Endothelial cell (in vitro differentiated cells): ENCODE measurements around the gene PSMB10. TPM values are rescaled to one million over a fixed set of nuclear protein-coding genes. Genes with fewer than 3 reads are reported as not detected.
"Not testable (repeated sequence)": the region's sequence is repeated elsewhere in the genome, so short reads cannot be mapped to it uniquely, and the experiment has no call there.

Experiments used
- DNase-seq: peaks from one replicate; pipeline ENCODE4 v3.0.0; 2021; ENCODE audit warnings: low spot score
- H3K27ac Mint-ChIP-seq: one replicate; pipeline ENCODE4 v1.8.0; 2021; ENCODE audit warnings: mixed read lengths, inconsistent platforms; ENCODE audit not compliant: unreplicated experiment
- H3K27me3 Mint-ChIP-seq: one replicate; pipeline ENCODE4 v1.8.0; 2021; ENCODE audit warnings: mild to moderate bottlenecking, moderate library complexity, mixed read lengths, inconsistent platforms; ENCODE audit not compliant: unreplicated experiment
- H3K36me3 Mint-ChIP-seq: one replicate; pipeline ENCODE4 v1.8.0; 2021; ENCODE audit warnings: mild to moderate bottlenecking, low read depth, mixed read lengths, inconsistent platforms; ENCODE audit not compliant: unreplicated experiment
- H3K4me1 Mint-ChIP-seq: one replicate; pipeline ENCODE4 v1.8.0; 2021; ENCODE audit warnings: mild to moderate bottlenecking, mixed read lengths, inconsistent platforms; ENCODE audit not compliant: unreplicated experiment
- H3K4me3 Mint-ChIP-seq: one replicate; pipeline ENCODE4 v1.8.0; 2021; ENCODE audit warnings: mild to moderate bottlenecking, mixed read lengths, inconsistent platforms; ENCODE audit not compliant: unreplicated experiment
- H3K9me3 Mint-ChIP-seq: one replicate; pipeline ENCODE4 v1.8.0; 2021; ENCODE audit warnings: mixed read lengths, inconsistent platforms; ENCODE audit not compliant: unreplicated experiment
- total RNA-seq: library from RNA; stranded (reverse); fragmentation: NEBNext Ultra II Directional; extraction: Animal tissue kit (Norgen Biotek cat#: 25700); gene quantifications from one replicate; pipeline ENCODE4 v1.2.1, GENCODE V29; 2021; ENCODE audit not compliant: unreplicated experiment
- TF ChIP-seq, protein P1 (sequence below): fragments of 200-600 bp; sonication (generic); IDR thresholded peaks from one replicate; pipeline ENCODE4 v1.5.0; 2021; ENCODE audit warnings: antibody characterized with exemption; ENCODE audit not compliant: unreplicated experiment

Gene PSMB10
- total RNA-seq, 1 donor from 2014 or later = 15.3 TPM

DNA sequence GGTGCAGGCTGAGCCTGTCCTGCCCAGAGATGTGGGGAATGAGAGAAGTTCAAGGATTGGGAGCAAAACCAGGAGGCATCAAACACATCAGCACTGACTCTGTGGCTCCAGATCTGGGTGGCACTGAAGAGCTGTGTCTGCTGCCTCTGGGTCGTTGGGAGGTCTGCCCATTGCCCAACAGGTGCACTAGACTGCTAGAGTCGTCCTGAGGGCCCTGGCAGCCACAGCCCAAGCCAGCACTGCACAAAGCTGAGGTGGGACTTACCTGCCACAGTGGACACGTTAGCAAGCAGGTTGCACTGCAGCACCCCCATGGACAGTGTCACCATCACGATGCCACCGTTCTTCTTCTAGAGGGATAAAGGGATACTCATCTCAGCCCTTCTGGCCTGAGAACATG lies 40.4 kb upstream of the PSMB10 start:
- TF ChIP-seq, protein P1, sequence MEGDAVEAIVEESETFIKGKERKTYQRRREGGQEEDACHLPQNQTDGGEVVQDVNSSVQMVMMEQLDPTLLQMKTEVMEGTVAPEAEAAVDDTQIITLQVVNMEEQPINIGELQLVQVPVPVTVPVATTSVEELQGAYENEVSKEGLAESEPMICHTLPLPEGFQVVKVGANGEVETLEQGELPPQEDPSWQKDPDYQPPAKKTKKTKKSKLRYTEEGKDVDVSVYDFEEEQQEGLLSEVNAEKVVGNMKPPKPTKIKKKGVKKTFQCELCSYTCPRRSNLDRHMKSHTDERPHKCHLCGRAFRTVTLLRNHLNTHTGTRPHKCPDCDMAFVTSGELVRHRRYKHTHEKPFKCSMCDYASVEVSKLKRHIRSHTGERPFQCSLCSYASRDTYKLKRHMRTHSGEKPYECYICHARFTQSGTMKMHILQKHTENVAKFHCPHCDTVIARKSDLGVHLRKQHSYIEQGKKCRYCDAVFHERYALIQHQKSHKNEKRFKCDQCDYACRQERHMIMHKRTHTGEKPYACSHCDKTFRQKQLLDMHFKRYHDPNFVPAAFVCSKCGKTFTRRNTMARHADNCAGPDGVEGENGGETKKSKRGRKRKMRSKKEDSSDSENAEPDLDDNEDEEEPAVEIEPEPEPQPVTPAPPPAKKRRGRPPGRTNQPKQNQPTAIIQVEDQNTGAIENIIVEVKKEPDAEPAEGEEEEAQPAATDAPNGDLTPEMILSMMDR = no peak
- DNase-seq = no peak
- no peak overlapping the region for H3K4me3 Mint-ChIP-seq
- no peaks in the 10 kb centered on the region for H3K9me3 Mint-ChIP-seq
- H3K27me3 Mint-ChIP-seq = peaks cover 2% of the 10 kb centered on the region
- H3K4me1 Mint-ChIP-seq = no peaks in the 10 kb centered on the region
- no peak overlapping the region for H3K27ac Mint-ChIP-seq
- no peaks in the 10 kb centered on the region for H3K36me3 Mint-ChIP-seq

DNA sequence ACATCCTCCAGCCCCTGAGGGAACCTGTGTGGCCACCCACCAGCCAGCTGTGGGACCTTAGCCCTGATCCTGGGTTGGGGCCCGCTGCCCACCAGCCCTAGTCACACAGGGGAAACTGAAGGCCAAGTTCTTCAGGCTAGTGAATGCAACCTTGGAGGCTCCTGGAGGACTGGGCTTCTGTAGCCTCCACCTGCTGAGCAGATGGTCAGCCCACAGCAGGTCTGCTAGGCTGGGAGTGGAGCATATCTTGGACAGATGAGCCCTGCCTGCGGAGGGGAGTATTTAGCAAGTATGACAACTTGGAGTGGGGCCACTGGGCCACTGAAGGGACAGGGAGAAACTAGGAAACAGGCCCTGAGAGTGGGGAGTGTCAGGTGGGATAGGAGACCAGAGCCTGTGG lies 39.6 kb upstream of the PSMB10 start:
- Mint-ChIP-seq H3K27me3 (peaks cover 2% of the 10 kb centered on the region), H3K4me3 (no peak overlapping the region), H3K9me3 (no peaks in the 10 kb centered on the region), H3K27ac (no peak overlapping the region), H3K4me1 (no peaks in the 10 kb centered on the region), H3K36me3 (no peaks in the 10 kb centered on the region)
- DNase-seq = no peak
- TF ChIP-seq, protein P1 = no peak

DNA sequence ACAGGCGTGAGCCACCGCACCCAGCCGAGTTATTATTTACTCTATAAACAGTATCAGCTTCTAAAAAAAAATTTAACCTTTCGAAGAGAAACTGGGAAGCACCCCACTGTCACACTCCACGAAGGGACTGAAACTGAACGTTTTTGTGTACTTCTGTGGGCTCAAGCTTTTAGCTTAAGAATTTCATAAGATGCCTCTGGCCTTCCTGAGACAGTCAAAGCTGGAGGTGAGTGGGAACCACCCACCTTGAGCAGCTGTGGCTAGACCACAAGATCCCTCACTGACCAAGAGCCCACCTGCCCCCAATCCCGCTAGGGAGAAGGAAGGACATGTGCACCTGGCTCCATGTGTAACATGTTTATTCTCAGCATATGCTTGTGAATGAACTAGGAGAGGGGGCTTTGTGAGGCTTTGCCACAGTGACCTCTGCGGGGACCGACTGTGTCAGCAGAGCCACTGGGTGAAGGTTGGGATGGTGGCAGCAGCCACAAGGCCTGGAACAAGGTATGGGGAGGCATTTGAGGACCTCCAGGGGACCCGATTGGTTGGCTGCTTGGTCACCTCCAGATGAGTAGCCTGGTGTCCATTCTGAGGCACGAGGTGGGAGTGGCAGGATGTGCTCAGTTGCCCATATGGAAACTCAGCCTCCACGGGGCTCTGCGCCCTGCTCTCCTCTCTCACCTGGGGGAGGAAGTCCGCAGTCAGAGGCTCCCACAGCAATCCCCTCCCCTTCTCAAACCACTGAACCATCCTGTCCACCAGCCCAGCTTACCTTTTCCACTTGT lies 38.9 kb upstream of the PSMB10 start:
- H3K9me3 Mint-ChIP-seq = no peaks in the 10 kb centered on the region
- no peaks in the 10 kb centered on the region for H3K4me1 Mint-ChIP-seq

DNA sequence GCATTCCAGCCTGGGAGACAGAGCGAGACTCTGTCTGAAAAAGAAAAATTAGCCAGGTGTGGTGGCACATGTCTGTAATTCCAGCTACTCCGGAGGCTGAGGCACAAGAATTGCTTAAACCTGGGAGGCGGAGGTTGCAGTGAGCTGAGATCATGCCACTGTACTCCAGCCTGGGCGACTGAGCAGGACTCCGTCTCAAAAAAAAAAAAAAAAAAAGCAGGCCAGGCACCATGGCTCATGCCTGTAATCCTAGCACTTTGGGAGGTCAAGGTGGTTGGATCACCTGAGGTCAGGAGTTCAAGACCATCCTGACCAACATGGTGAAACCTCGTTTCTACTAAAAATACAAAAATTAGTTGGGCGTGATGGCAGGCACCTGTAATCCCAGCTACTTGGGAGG lies 35.6 kb upstream of the PSMB10 start:
- peaks cover 15% of the 10 kb centered on the region for H3K27me3 Mint-ChIP-seq

More for the DNA sequence above, 38.9 kb upstream of the PSMB10 start:
- TF ChIP-seq, protein P1 = no peak
- Mint-ChIP-seq H3K27me3 (peaks cover 2% of the 10 kb centered on the region), H3K27ac (no peak overlapping the region), H3K36me3 (no peaks in the 10 kb centered on the region), H3K4me3 (no peak overlapping the region)
- no peak for DNase-seq

DNA sequence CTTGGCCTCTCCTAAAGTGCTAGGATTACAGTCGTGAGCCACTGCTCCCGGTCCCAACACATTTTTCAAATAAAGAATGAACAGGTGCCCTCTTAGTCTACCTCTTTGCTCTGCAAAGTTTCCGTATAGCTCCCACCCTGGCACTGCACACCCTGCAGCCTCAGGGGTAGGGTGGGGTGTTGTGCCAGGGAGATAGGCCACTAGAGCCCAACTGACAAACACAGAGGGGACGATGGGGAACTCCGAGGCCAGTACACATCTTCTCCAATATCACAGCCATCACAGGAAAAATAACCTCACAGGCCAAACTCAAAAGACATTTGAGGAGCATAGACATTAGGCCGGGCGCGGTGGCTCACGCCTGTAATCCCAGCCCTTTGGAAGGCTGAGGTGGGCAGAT lies 34.5 kb upstream of the PSMB10 start:
- Mint-ChIP-seq H3K4me1 (peaks cover 16% of the 10 kb centered on the region), H3K36me3 (peaks cover 3% of the 10 kb centered on the region), H3K27ac (no peak overlapping the region), H3K4me3 (no peak overlapping the region), H3K9me3 (no peaks in the 10 kb centered on the region), H3K27me3 (peaks cover 16% of the 10 kb centered on the region)
- TF ChIP-seq, protein P1 = no peak
- DNase-seq = no peak

More for the DNA sequence above, 35.6 kb upstream of the PSMB10 start:
- DNase-seq, H3K9me3 Mint-ChIP-seq, H3K36me3 Mint-ChIP-seq, H3K4me1 Mint-ChIP-seq, H3K4me3 Mint-ChIP-seq, H3K27ac Mint-ChIP-seq: not testable (repeated sequence)
